ENCODE results near the gene FPGS. TPM values are rescaled to one million over a fixed set of nuclear protein-coding genes. Genes with fewer than 3 reads are reported as not detected.
"Not testable (repeated sequence)": the region's sequence is repeated elsewhere in the genome, so short reads cannot be mapped to it uniquely, and the experiment has no call there.

Gene FPGS
- total RNA-seq, 3 donors from 2014 or later (not counting 1 experiment from before 2014, with no cell fraction given): 99.1 to 108 (median 107) TPM

DNA sequence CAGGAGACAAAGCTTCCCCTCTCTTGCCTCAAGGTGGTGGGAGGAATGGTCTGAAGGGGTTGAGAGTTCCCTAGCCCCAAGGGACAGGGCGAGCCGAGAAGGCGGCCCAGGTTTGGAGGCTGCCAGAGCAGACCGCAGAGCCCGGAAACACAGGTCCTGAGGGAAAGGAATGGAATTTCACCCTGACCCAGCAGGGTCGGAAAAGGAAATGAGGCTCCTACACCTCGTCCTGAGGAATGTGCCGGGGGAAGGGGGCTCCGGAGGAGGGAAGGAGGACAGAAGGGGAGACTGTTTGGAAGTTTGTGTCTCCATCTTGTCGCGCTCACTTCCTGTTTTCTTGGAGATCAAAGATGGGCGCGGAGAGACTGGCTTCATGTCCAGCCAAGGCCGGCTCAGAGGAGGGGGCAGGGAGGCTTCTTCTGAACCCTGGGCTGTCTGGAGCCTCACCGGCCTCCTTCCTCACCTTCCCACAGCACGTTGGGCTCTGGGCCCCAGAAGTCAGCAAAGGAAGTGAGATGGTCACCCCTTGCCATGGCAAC is 42.2 kb downstream of the FPGS start:
- no peak for DNase-seq
- no peak overlapping the region for H3K27ac Mint-ChIP-seq
- peaks cover 9% of the 10 kb centered on the region for H3K36me3 Mint-ChIP-seq
- 97% methylated on average over 14 of the region's 16 CpGs for WGBS (ENCODE audit: insufficient coverage)
- TF ChIP-seq, protein P1, sequence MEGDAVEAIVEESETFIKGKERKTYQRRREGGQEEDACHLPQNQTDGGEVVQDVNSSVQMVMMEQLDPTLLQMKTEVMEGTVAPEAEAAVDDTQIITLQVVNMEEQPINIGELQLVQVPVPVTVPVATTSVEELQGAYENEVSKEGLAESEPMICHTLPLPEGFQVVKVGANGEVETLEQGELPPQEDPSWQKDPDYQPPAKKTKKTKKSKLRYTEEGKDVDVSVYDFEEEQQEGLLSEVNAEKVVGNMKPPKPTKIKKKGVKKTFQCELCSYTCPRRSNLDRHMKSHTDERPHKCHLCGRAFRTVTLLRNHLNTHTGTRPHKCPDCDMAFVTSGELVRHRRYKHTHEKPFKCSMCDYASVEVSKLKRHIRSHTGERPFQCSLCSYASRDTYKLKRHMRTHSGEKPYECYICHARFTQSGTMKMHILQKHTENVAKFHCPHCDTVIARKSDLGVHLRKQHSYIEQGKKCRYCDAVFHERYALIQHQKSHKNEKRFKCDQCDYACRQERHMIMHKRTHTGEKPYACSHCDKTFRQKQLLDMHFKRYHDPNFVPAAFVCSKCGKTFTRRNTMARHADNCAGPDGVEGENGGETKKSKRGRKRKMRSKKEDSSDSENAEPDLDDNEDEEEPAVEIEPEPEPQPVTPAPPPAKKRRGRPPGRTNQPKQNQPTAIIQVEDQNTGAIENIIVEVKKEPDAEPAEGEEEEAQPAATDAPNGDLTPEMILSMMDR (IDR thresholded peaks at IDR 0.05): no peak
- peaks cover 5% of the 10 kb centered on the region for H3K4me1 ChIP-seq (ENCODE audit: control insufficient read depth, insufficient read depth, low read length)
- no peak overlapping the region for H3K27ac ChIP-seq (ENCODE audit: low read length)
- H3K9me3 Mint-ChIP-seq: peaks cover 0 to 8% of the 10 kb centered on the region in 2 donors
- no peaks in the 10 kb centered on the region for H3K27me3 ChIP-seq (ENCODE audit: control insufficient read depth, insufficient read depth, low read length)
- H3K36me3 ChIP-seq (ENCODE audit: control insufficient read depth, insufficient read depth, low read length): peaks cover 4% of the 10 kb centered on the region
- intact Hi-C loops (cut with micrococcal nuclease): no loop called here
- H3K4me1 Mint-ChIP-seq: peaks cover 0 to 12% of the 10 kb centered on the region in 2 donors
- no peak for ATAC-seq
- H3K9me3 ChIP-seq (ENCODE audit: control insufficient read depth, insufficient read depth, low read length): peaks cover 13% of the 10 kb centered on the region
- no peak overlapping the region for H3K4me3 ChIP-seq (ENCODE audit: low read length)
- H3K27me3 Mint-ChIP-seq (ENCODE audit: low read depth in 2 of 2): no peaks in the 10 kb centered on the region
- H3K4me3 Mint-ChIP-seq: no peak overlapping the region

DNA sequence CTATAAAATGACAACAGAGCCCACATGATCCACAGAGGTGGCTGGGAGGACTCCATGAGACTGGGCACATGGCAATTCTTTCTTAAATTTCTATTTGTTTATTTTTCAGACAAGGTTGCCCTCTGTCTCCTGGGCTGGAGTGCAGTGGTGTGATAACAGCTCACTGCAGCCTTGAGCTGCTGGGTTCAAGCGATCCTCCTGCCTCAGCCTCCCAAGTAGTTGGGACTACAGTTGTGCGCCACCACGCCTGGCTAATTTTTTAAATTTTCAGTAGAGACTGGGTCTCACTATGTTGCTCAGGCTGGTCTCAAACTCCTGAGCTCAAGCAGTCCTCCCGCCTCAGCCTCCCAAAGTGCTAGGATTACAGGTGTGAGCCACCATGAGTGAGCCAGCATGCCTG is 42.9 kb downstream of the FPGS start:
- H3K4me1 ChIP-seq (ENCODE audit: control insufficient read depth, insufficient read depth, low read length); H3K4me3 Mint-ChIP-seq; H3K4me3 ChIP-seq (ENCODE audit: low read length); intact Hi-C loops (cut with micrococcal nuclease); H3K36me3 Mint-ChIP-seq; H3K27ac ChIP-seq (ENCODE audit: low read length); H3K9me3 Mint-ChIP-seq; DNase-seq; H3K36me3 ChIP-seq (ENCODE audit: control insufficient read depth, insufficient read depth, low read length); H3K27ac Mint-ChIP-seq; H3K27me3 Mint-ChIP-seq (ENCODE audit: low read depth in 2 of 2); H3K27me3 ChIP-seq (ENCODE audit: control insufficient read depth, insufficient read depth, low read length); ATAC-seq: not testable (repeated sequence)
- WGBS (ENCODE audit: insufficient coverage): 96% methylated on average over 4 of the region's 4 CpGs
- H3K4me1 Mint-ChIP-seq: peaks cover 0 to 12% of the 10 kb centered on the region in 2 donors
- H3K9me3 ChIP-seq (ENCODE audit: control insufficient read depth, insufficient read depth, low read length): peaks cover 14% of the 10 kb centered on the region

DNA sequence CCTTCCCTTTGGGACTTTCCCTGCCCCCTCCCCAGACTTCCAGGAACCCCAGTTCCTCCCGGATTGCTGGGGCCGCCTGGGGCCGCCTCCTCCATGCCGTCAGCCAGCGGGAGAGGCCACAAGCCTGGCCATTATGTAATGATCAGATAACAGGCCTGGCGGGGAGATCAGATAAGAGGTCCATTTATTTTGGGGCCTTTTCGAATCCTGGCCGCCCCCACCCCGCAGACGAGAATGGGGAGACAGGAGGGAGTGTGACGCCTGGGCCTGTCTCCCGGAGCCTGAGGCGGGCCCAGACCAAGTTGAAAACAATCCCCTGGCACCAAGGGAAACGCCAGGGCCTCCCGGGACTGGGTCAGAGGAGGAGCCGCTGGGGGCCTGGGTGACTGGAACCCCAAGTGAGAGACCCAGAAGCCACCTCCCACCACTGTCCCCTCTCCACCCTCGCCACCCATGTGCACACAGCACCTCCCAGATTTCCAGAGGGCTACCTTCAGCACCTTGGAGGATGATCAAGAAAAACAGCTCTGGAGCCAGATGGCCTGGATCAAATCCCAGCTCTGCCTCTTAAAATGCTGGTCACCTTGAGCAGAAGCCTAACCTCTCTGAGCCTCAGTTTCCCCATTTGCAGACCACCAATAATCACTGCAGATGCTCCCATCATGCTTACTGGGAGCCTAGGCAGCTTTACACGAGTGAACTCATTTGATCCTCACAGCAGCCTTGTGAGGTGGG is 43.9 kb downstream of the FPGS start:
- H3K27ac Mint-ChIP-seq: peak overlapping the region; percentile 14 to 22
- intact Hi-C loops (cut with micrococcal nuclease): no loop called here
- Histone ChIP-seq H3K4me3 (ENCODE audit: low read length) (no peak overlapping the region), H3K4me1 (ENCODE audit: control insufficient read depth, insufficient read depth, low read length) (peaks cover 5% of the 10 kb centered on the region), H3K27ac (ENCODE audit: low read length) (no peak overlapping the region), H3K36me3 (ENCODE audit: control insufficient read depth, insufficient read depth, low read length) (peaks cover 3% of the 10 kb centered on the region), H3K9me3 (ENCODE audit: control insufficient read depth, insufficient read depth, low read length) (peaks cover 14% of the 10 kb centered on the region), H3K27me3 (ENCODE audit: control insufficient read depth, insufficient read depth, low read length) (no peaks in the 10 kb centered on the region)
- H3K4me3 Mint-ChIP-seq: no peak overlapping the region
- 89% methylated on average over 18 of the region's 18 CpGs for WGBS (ENCODE audit: insufficient coverage)
- H3K36me3 Mint-ChIP-seq: peaks cover 9% of the 10 kb centered on the region
- peaks cover 0 to 8% of the 10 kb centered on the region in 2 donors for H3K9me3 Mint-ChIP-seq
- ATAC-seq (no peak), DNase-seq (no peak)
- peaks cover 3 to 15% of the 10 kb centered on the region in 2 donors for H3K4me1 Mint-ChIP-seq
- TF ChIP-seq, protein P1 (IDR thresholded peaks at IDR 0.05): no peak
- H3K27me3 Mint-ChIP-seq (ENCODE audit: low read depth in 2 of 2): no peaks in the 10 kb centered on the region

DNA sequence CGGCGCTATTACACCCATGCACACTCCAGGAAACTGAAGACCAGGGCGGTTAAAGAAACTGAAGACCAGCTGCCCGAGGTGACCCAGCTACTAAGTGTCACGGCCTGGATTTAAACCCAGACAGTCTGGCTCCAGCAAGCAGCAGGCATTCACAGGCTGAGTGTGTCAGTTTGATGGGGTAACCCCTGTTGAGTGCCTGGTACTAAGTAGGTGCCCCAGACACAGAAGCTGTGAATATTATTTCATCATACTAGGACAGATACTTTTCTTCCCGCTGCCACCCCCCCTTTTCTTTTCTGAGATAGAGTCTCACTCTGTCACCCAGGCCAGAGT is 44.5 kb downstream of the FPGS start:
- Mint-ChIP-seq H3K4me1 (peaks cover 8 to 21% of the 10 kb centered on the region in 2 donors), H3K4me3 (no peak overlapping the region), H3K27ac (peak overlapping the region; percentile 14 to 22), H3K27me3 (ENCODE audit: low read depth in 2 of 2) (no peaks in the 10 kb centered on the region), H3K36me3 (peaks cover 9% of the 10 kb centered on the region), H3K9me3 (peaks cover 0 to 8% of the 10 kb centered on the region in 2 donors)
- Histone ChIP-seq H3K9me3 (ENCODE audit: control insufficient read depth, insufficient read depth, low read length) (peaks cover 14% of the 10 kb centered on the region), H3K4me1 (ENCODE audit: control insufficient read depth, insufficient read depth, low read length) (peaks cover 6% of the 10 kb centered on the region), H3K36me3 (ENCODE audit: control insufficient read depth, insufficient read depth, low read length) (no peaks in the 10 kb centered on the region), H3K4me3 (ENCODE audit: low read length) (no peak overlapping the region), H3K27ac (ENCODE audit: low read length) (no peak overlapping the region), H3K27me3 (ENCODE audit: control insufficient read depth, insufficient read depth, low read length) (no peaks in the 10 kb centered on the region)
- WGBS (ENCODE audit: insufficient coverage): 57% methylated on average over 6 of the region's 6 CpGs
- no peak for DNase-seq
- TF ChIP-seq, protein P1 (IDR thresholded peaks at IDR 0.05): no peak
- intact Hi-C loops (cut with micrococcal nuclease): no loop called here
- ATAC-seq: peak; percentile 59 to 83 (median 80)
